ENCODE measurements around the gene ITPRID2. TPM values are rescaled to one million over a fixed set of nuclear protein-coding genes. Genes with fewer than 3 reads are reported as not detected.

ITPRID2 gene
- total and polyA plus RNA-seq, 10 of the 15 experiments (the other 5 are each of a cell fraction or from before 2014, with no cell fraction given): 4.7 to 23.7 (median 13.1) TPM

GRCh38 chr2:181959508-181959907 lies 68.0 kb downstream of the ITPRID2 start:
- H3K9ac ChIP-seq (ENCODE audit: control insufficient read depth, insufficient read depth, low read length): no peak overlapping the region
- POLR2A ChIA-PET: no interaction called here
- H2AFZ ChIP-seq (ENCODE audit: control insufficient read depth, low read depth, low read length): no peak overlapping the region
- RAD21 ChIA-PET (ENCODE audit: unreplicated experiment): no interaction called here
- CTCF ChIA-PET: interaction anchor here (1.0 to 5.9 kb wide), 5 partner anchors 10 to 244 kb away, joined by 3 to 35 read pairs (median 3); no protein-coding TSS in a partner anchor
- no peak overlapping the region for H3K27ac ChIP-seq (ENCODE audit: control insufficient read depth, insufficient read depth)
- DNase-seq (ENCODE audit: low read depth, low spot score) (no peak), FAIRE-seq (no peak), ATAC-seq (no peak)
- in situ Hi-C loops (cut with MboI): no loop called here
- intact Hi-C loops (cut with micrococcal nuclease; ENCODE audit: unreplicated experiment): no loop called here
- H3K9me3 ChIP-seq (replicated peaks; ENCODE audit: control insufficient read depth, insufficient read depth, low read length): no peaks in the 10 kb centered on the region
- SMC1A ChIA-PET (ENCODE audit: uncharacterized antibody, unreplicated experiment): interaction anchor here (1.0 to 3.5 kb wide), 3 partner anchors 94 to 119 kb away, joined by 3 to 18 read pairs (median 3); no protein-coding TSS in a partner anchor
- H3K4me2 ChIP-seq (ENCODE audit: control insufficient read depth, insufficient read depth): no peak overlapping the region
- H3K4me3 ChIP-seq: no peak overlapping the region
- no peaks in the 10 kb centered on the region for H4K20me1 ChIP-seq (ENCODE audit: control insufficient read depth, insufficient read depth)
- H3K4me1 ChIP-seq (ENCODE audit: control insufficient read depth, insufficient read depth, low read length): no peaks in the 10 kb centered on the region
- no peaks in the 10 kb centered on the region for H3K36me3 ChIP-seq (ENCODE audit: control insufficient read depth in 2 of 2, insufficient read depth in 2 of 2, low read length in 1 of 2)
- H3K79me2 ChIP-seq (ENCODE audit: control insufficient read depth, insufficient read depth, low read length): no peaks in the 10 kb centered on the region
- H3K27me3 ChIP-seq (replicated peaks in 1 of 2; ENCODE audit: control insufficient read depth in 2 of 2, insufficient read depth in 2 of 2, low read length in 1 of 2): no peaks in the 10 kb centered on the region
- TF ChIP-seq CHD1 (IDR thresholded peaks at IDR 0.05; ENCODE audit: low read depth, low read length) (no peak), BCL11A (IDR thresholded peaks at IDR 0.05; ENCODE audit: low read depth, low read length) (no peak), CBX3 (IDR thresholded peaks at IDR 0.05; ENCODE audit: borderline replicate concordance, low read depth) (no peak), IRF4 (IDR thresholded peaks at IDR 0.05; ENCODE audit: low read depth, low read length) (no peak), MTA3 (IDR thresholded peaks at IDR 0.05; ENCODE audit: borderline replicate concordance, low read length) (no peak), STAT1 (conservative IDR thresholded peaks at IDR 0.05) (no peak), NRF1 (conservative IDR thresholded peaks at IDR 0.05; ENCODE audit: low read depth, low read length) (no peak), ZBED1 (IDR thresholded peaks at IDR 0.05; ENCODE audit: borderline replicate concordance) (no peak), PAX8 (IDR thresholded peaks at IDR 0.05) (no peak), HCFC1 (IDR thresholded peaks at IDR 0.05; ENCODE audit: low read length) (no peak), SREBF2 (IDR thresholded peaks at IDR 0.05; ENCODE audit: low read length) (no peak), E2F4 (IDR thresholded peaks at IDR 0.05; ENCODE audit: low read depth, low read length) (no peak), BMI1 (IDR thresholded peaks at IDR 0.05; ENCODE audit: borderline replicate concordance) (no peak), SMAD1 (IDR thresholded peaks at IDR 0.05; ENCODE audit: low read depth, partially characterized antibody) (no peak)
- TF ChIP-seq, protein P1, sequence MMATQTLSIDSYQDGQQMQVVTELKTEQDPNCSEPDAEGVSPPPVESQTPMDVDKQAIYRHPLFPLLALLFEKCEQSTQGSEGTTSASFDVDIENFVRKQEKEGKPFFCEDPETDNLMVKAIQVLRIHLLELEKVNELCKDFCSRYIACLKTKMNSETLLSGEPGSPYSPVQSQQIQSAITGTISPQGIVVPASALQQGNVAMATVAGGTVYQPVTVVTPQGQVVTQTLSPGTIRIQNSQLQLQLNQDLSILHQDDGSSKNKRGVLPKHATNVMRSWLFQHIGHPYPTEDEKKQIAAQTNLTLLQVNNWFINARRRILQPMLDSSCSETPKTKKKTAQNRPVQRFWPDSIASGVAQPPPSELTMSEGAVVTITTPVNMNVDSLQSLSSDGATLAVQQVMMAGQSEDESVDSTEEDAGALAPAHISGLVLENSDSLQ (IDR thresholded peaks at IDR 0.05): no peak
- TF ChIP-seq, protein P2, sequence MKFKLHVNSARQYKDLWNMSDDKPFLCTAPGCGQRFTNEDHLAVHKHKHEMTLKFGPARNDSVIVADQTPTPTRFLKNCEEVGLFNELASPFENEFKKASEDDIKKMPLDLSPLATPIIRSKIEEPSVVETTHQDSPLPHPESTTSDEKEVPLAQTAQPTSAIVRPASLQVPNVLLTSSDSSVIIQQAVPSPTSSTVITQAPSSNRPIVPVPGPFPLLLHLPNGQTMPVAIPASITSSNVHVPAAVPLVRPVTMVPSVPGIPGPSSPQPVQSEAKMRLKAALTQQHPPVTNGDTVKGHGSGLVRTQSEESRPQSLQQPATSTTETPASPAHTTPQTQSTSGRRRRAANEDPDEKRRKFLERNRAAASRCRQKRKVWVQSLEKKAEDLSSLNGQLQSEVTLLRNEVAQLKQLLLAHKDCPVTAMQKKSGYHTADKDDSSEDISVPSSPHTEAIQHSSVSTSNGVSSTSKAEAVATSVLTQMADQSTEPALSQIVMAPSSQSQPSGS (IDR thresholded peaks at IDR 0.05; ENCODE audit: low read length): no peak
- TF ChIP-seq, protein P3, sequence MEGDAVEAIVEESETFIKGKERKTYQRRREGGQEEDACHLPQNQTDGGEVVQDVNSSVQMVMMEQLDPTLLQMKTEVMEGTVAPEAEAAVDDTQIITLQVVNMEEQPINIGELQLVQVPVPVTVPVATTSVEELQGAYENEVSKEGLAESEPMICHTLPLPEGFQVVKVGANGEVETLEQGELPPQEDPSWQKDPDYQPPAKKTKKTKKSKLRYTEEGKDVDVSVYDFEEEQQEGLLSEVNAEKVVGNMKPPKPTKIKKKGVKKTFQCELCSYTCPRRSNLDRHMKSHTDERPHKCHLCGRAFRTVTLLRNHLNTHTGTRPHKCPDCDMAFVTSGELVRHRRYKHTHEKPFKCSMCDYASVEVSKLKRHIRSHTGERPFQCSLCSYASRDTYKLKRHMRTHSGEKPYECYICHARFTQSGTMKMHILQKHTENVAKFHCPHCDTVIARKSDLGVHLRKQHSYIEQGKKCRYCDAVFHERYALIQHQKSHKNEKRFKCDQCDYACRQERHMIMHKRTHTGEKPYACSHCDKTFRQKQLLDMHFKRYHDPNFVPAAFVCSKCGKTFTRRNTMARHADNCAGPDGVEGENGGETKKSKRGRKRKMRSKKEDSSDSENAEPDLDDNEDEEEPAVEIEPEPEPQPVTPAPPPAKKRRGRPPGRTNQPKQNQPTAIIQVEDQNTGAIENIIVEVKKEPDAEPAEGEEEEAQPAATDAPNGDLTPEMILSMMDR (IDR thresholded peaks at IDR 0.05 in 2 of 3, conservative IDR thresholded peaks at IDR 0.05 in 1 of 3; ENCODE audit: control insufficient read depth in 2 of 3, extremely low read depth in 1 of 3, insufficient read depth in 1 of 3, low read depth in 3 of 3, low read length in 3 of 3): no peak
- no TSS peak for BruUV-seq (replicated peaks)
